Lung (tissue), 12 donors: ENCODE results near the gene IFNK. TPM values are rescaled to one million over a fixed set of nuclear protein-coding genes. Genes with fewer than 3 reads are reported as not detected.

Source experiments
- ATAC-seq: fragments of 200-7000 bp; cut with Tn5 transposase; one replicate; pipeline ENCODE4 v1.9.1; 2020; ENCODE audit warnings: moderate number of reproducible peaks; ENCODE audit not compliant: insufficient read depth, low FRiP score
- DNase-seq, 3 donors: peaks; one replicate each; pipeline ENCODE4 v3.0.0-alpha.2; 2013 to 2017
- H3K27ac ChIP-seq, 2 donors: one replicate each; pipeline ENCODE4 v1.5.1; 2013; ENCODE audit warnings: mild to moderate bottlenecking in 2 of 2, moderate library complexity in 2 of 2, control low read depth in 1 of 2, inconsistent platforms in 1 of 2, low read depth in 1 of 2, low read length in 1 of 2
- H3K27me3 ChIP-seq, 3 donors: one replicate each; pipeline ENCODE4 v1.5.1; 2013; ENCODE audit warnings: low read length in 2 of 3; ENCODE audit not compliant: control insufficient read depth in 3 of 3, insufficient read depth in 3 of 3
- H3K36me3 ChIP-seq, 4 donors: one replicate each; pipeline ENCODE4 v1.5.1; 2013; ENCODE audit warnings: low read length in 4 of 4, mild to moderate bottlenecking in 1 of 4, moderate library complexity in 1 of 4; ENCODE audit not compliant: control insufficient read depth in 4 of 4, insufficient read depth in 4 of 4
- H3K4me1 ChIP-seq, 5 donors: one replicate each; pipeline ENCODE4 v1.5.1; 2013; ENCODE audit warnings: low read length in 5 of 5, mild to moderate bottlenecking in 2 of 5, moderate library complexity in 1 of 5; ENCODE audit not compliant: control insufficient read depth in 5 of 5, insufficient read depth in 5 of 5
- H3K4me3 ChIP-seq: one replicate; pipeline ENCODE4 v1.5.1; 2013; ENCODE audit warnings: mild to moderate bottlenecking, control low read depth, moderate library complexity
- H3K9ac ChIP-seq, 2 donors: one replicate each; pipeline ENCODE4 v1.5.1; 2013; ENCODE audit warnings: low read length in 2 of 2, control low read depth in 1 of 2; ENCODE audit not compliant: insufficient read depth in 1 of 2
- H3K9me3 ChIP-seq, 4 donors: one replicate each; pipeline ENCODE4 v1.5.1; 2013; ENCODE audit warnings: low read length in 3 of 4, mild to moderate bottlenecking in 1 of 4, moderate library complexity in 1 of 4; ENCODE audit not compliant: control insufficient read depth in 4 of 4, insufficient read depth in 3 of 4
- WGBS, 2 donors: extraction: QIAGEN DNeasy Blood & Tissue Kit; methylation state at CpG; one replicate each; pipeline ENCODE4 v1.1.7; 2013; 5-methylcytosine and 5-hydroxymethylcytosine counted together
- polyA plus RNA-seq, 2 donors: library from polyadenylated mRNA; stranded (reverse); fragments of 200-250 nt; gene quantifications; one replicate each; pipeline ENCODE4 v1.2.1, GENCODE V29; 2013
- total RNA-seq, 2 donors: library from RNA; depleted of rRNA in 1 of 2; stranded (reverse); fragments of >200 nt in 1 of 2; gene quantifications; one replicate each; pipeline ENCODE4 v1.2.1, GENCODE V29; 2014 to 2021
- TF ChIP-seq, protein P1 (sequence below): IDR thresholded peaks from 2 replicates; pipeline ENCODE4 v1.5.1; 2012; ENCODE audit warnings: mild to moderate bottlenecking; ENCODE audit errors: control extremely low read depth, extremely low read depth
- donor health status: control.
- donor health status: control.
- donor health status: Bipolar disorder and iron deficiency.
- donor health status: healthy.
- donor health status: DM: yes; HTN: yes; CAD: no.

IFNK gene
- total and polyA plus RNA-seq, 4 donors = not detected

DNA sequence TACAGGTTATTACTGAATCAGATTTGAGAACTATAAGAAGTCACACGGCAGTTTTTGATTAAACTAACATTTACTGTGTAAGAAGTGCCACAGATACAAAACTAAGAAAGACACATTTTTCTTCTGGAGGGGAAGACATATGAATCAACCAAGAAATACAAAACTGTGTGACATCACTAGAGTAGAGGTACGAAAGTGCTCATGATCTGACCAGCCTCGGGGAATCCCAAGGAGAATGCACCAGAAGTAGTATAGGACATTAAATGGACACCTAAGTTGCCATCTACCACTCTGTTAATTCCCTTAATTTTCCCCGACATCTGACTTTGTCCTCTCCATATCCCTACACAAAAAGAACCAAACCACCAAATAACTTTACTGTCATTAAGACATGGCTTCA lies 5.3 kb upstream of the IFNK start:
- H3K4me3 ChIP-seq = no peak overlapping the region
- 93 to 97% methylated on average over 4 of the region's 4 CpGs for WGBS, 2 donors
- no peaks in the 10 kb centered on the region for H3K9me3 ChIP-seq
- DNase-seq = no peak
- no peaks in the 10 kb centered on the region for H3K27me3 ChIP-seq
- H3K36me3 ChIP-seq = no peaks in the 10 kb centered on the region
- no peak overlapping the region for H3K27ac ChIP-seq
- no peak overlapping the region for H3K9ac ChIP-seq
- TF ChIP-seq, protein P1, sequence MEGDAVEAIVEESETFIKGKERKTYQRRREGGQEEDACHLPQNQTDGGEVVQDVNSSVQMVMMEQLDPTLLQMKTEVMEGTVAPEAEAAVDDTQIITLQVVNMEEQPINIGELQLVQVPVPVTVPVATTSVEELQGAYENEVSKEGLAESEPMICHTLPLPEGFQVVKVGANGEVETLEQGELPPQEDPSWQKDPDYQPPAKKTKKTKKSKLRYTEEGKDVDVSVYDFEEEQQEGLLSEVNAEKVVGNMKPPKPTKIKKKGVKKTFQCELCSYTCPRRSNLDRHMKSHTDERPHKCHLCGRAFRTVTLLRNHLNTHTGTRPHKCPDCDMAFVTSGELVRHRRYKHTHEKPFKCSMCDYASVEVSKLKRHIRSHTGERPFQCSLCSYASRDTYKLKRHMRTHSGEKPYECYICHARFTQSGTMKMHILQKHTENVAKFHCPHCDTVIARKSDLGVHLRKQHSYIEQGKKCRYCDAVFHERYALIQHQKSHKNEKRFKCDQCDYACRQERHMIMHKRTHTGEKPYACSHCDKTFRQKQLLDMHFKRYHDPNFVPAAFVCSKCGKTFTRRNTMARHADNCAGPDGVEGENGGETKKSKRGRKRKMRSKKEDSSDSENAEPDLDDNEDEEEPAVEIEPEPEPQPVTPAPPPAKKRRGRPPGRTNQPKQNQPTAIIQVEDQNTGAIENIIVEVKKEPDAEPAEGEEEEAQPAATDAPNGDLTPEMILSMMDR = no peak
- peaks cover 0 to 9% (median 3%) of the 10 kb centered on the region in 5 donors for H3K4me1 ChIP-seq
- ATAC-seq = no peak

DNA sequence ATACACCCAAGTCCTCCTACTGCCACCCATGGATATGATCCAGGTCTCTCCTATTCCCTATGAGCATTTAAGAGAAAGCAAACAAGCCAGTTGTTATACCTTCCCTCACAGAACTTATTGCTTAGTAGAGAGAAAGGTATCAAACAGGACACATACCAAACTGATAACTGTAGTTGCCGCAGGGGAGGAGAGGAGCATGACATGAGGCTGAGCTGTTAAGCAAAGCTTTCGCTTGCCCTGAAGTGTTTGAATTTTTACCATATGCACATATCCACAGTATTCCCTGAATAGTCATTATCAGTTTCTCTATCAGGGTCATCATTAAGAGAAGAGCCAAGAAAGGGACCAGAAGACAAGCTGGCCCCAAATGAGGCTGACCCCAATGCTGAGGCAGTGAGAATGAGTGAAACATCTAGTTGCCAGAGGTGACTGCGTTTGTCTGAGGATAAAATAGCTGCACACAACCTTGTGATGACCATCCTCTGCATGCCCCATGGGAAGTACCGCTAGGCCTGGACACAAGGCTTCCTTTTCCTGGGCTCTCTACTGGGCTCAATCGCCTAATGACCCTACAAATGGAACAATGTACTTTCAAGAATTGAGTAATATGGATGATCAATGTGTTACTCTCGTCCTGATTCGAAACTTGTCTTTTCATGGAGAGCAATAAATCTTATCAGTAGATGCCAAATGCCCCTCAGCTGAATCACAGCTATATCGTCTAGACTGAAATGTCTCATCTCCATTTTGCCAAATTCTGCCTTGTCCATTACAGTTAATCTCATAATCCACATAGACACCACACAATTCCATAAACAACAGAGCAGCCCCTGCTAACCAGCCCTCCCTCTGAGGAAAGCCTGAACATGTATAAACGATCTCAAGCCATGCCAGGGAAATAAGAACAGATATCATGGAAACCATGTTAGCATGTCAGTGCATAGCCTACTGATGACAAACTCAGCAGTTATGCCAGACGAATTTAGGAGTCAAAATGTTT lies 4.3 kb upstream of the IFNK start:
- Histone ChIP-seq H3K27ac (no peak overlapping the region), H3K4me1 (peaks cover 0 to 3% (median 2%) of the 10 kb centered on the region in 5 donors), H3K27me3 (no peaks in the 10 kb centered on the region), H3K4me3 (no peak overlapping the region), H3K9me3 (no peaks in the 10 kb centered on the region), H3K36me3 (no peaks in the 10 kb centered on the region), H3K9ac (no peak overlapping the region)
- no peak for ATAC-seq
- TF ChIP-seq, protein P1 = no peak
- DNase-seq = no peak
- whole genome bisulfite sequencing, 2 donors = 86 to 94% methylated on average over 10 of the region's 10 CpGs

DNA sequence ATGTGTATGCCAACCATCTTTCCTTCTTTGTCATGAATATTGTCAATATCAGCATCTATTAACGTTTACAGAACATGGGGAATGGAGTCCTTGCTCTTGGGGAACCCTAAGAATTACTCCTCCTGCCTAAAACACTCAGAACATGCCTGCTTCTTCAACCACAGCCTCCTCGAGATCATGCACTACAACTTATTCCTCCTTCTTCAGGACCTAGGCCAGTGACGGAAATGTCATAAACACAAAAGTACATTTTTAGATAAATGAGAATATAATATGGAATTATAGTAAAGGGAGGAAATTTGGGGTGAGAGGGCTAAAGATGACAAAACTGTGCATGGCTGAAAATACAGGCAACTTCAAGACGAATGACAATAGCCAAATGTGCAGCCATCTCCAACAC lies 3.1 kb upstream of the IFNK start:
- ATAC-seq (no peak), DNase-seq (no peak)
- Histone ChIP-seq H3K9me3 (no peaks in the 10 kb centered on the region), H3K4me1 (peaks cover 0 to 1% (median 0%) of the 10 kb centered on the region in 5 donors), H3K36me3 (peaks cover 0 to 2% (median 0%) of the 10 kb centered on the region in 4 donors), H3K9ac (no peak overlapping the region), H3K27me3 (no peaks in the 10 kb centered on the region), H3K4me3 (no peak overlapping the region), H3K27ac (no peak overlapping the region)
- TF ChIP-seq, protein P1 = no peak
- WGBS, 2 donors = 92% methylated on average over 4 of the region's 4 CpGs
